HG03457 (cell line): ENCODE measurements around the gene LRRC63.
"Not testable (repeated sequence)": the region's sequence is repeated elsewhere in the genome, so short reads cannot be mapped to it uniquely, and the experiment has no call there.

Source experiments
- ATAC-seq: cut with Tn5 transposase; IDR thresholded peaks from one replicate; pipeline ENCODE4 v1.9.1; 2021; ENCODE audit warnings: moderate number of reproducible peaks; ENCODE audit not compliant: unreplicated experiment

Gene LRRC63

GRCh38 chr13:46179969-46180763 is 31.6 kb upstream of the LRRC63 start:
- no peak for ATAC-seq

- ATAC-seq: no peak
Measured at GRCh38 chr13:46181377-46181839, 30.3 kb upstream of the LRRC63 start.

GRCh38 chr13:46181840-46182490 is 29.8 kb upstream of the LRRC63 start, which contains the start of gene LCP1:
Gene LCP1, minus strand, starts transcription at chr13:46182177. Its CDS starts 22,515 bp downstream, at chr13:46159662.
- ATAC-seq: peak; percentile 56

GRCh38 chr13:46182491-46182877 is 29.2 kb upstream of the LRRC63 start:
- ATAC-seq: no peak

GRCh38 chr13:46183018-46183946 is 28.4 kb upstream of the LRRC63 start:
- ATAC-seq: no peak

- ATAC-seq: no peak
Measured at GRCh38 chr13:46184277-46184699, 27.4 kb upstream of the LRRC63 start.

GRCh38 chr13:46185634-46186033 is 26.1 kb upstream of the LRRC63 start:
- ATAC-seq: no peak

GRCh38 chr13:46192412-46192811 is 19.3 kb upstream of the LRRC63 start:
- ATAC-seq: no peak

GRCh38 chr13:46195016-46195415 is 16.7 kb upstream of the LRRC63 start:
- ATAC-seq: no peak

- ATAC-seq: no peak
Measured at GRCh38 chr13:46197299-46198048, 14.3 kb upstream of the LRRC63 start.

- ATAC-seq: no peak
Measured at GRCh38 chr13:46198696-46199193, 13.0 kb upstream of the LRRC63 start.

- ATAC-seq: no peak
Measured at GRCh38 chr13:46202188-46202795, 9.4 kb upstream of the LRRC63 start.

GRCh38 chr13:46202966-46203365 is 8.8 kb upstream of the LRRC63 start:
- ATAC-seq: no peak

- no peak for ATAC-seq
Measured at GRCh38 chr13:46206143-46206542, 5.6 kb upstream of the LRRC63 start.

GRCh38 chr13:46207828-46208227 is 3.9 kb upstream of the LRRC63 start:
- ATAC-seq: no peak

- ATAC-seq: no peak
Measured at GRCh38 chr13:46210362-46211083, 1.2 kb upstream of the LRRC63 start.

- no peak for ATAC-seq
Measured at GRCh38 chr13:46211116-46211482, 629 bp upstream of the LRRC63 start.

- no peak for ATAC-seq
Measured at GRCh38 chr13:46213242-46213641, 1.5 kb downstream of the LRRC63 start.

- ATAC-seq: not testable (repeated sequence)
Measured at GRCh38 chr13:46214741-46215140, 3.0 kb downstream of the LRRC63 start.
